GM23338 (cell line): ENCODE results near the gene RGS7. TPM values are rescaled to one million over a fixed set of nuclear protein-coding genes. Genes with fewer than 3 reads are reported as not detected.

ENCODE experiments used
- ATAC-seq: fragments of 200-7000 bp; cut with Tn5 transposase; 3 replicates; pipeline ENCODE4 v1.9.1; 2020
- DNase-seq: peaks from one replicate; pipeline ENCODE4 v3.0.0-alpha.2; 2015; ENCODE audit warnings: low spot score
- H2AFZ ChIP-seq: fragments of 200-600 bp; sonication (generic); 2 replicates; pipeline ENCODE4 v1.8.0; 2016; ENCODE audit warnings: antibody characterized with exemption, mild to moderate bottlenecking, moderate library complexity
- H3F3A ChIP-seq: fragments of 200-600 bp; sonication (generic); replicated peaks from 2 replicates; pipeline ENCODE4 v1.8.0; 2017; ENCODE audit warnings: antibody characterized with exemption, mixed run types, low read depth
- H3K27ac ChIP-seq: fragments of 200-600 bp; sonication (generic); 2 replicates; pipeline ENCODE4 v1.6.1; 2016; ENCODE audit warnings: low read depth
- H3K27me3 ChIP-seq: fragments of 200-600 bp; sonication (generic); 2 replicates; pipeline ENCODE4 v1.8.0; 2016; ENCODE audit warnings: mild to moderate bottlenecking, mixed run types, moderate library complexity; ENCODE audit not compliant: insufficient read depth
- H3K36me3 ChIP-seq: fragments of 200-600 bp; sonication (generic); 2 replicates; pipeline ENCODE4 v1.8.0; 2016; ENCODE audit warnings: mild to moderate bottlenecking; ENCODE audit not compliant: insufficient read depth
- H3K4me1 ChIP-seq: fragments of 200-600 bp; sonication (generic); 2 replicates; pipeline ENCODE4 v1.8.0; 2016; ENCODE audit warnings: mild to moderate bottlenecking, moderate library complexity; ENCODE audit not compliant: insufficient read depth
- H3K4me2 ChIP-seq: fragments of 200-600 bp; sonication (generic); 2 replicates; pipeline ENCODE4 v1.7.1; 2017; ENCODE audit warnings: mixed run types
- H3K4me3 ChIP-seq: fragments of 200-600 bp; sonication (generic); 2 replicates; pipeline ENCODE4 v1.6.1; 2016; ENCODE audit warnings: mixed run types
- H3K79me2 ChIP-seq: fragments of 200-600 bp; sonication (generic); replicated peaks from 2 replicates; pipeline ENCODE4 v1.8.0; 2017; ENCODE audit warnings: mild to moderate bottlenecking; ENCODE audit not compliant: insufficient read depth
- H3K9me2 ChIP-seq: fragments of 200-600 bp; sonication (generic); 2 replicates; pipeline ENCODE4 v1.8.0; 2017; ENCODE audit not compliant: insufficient read depth
- H4K20me1 ChIP-seq: fragments of 200-600 bp; sonication (generic); replicated peaks from 2 replicates; pipeline ENCODE4 v1.8.0; 2017; ENCODE audit warnings: mild to moderate bottlenecking; ENCODE audit not compliant: insufficient read depth
- H3K27ac Mint-ChIP-seq: 2 replicates; pipeline ENCODE4 v1.8.0; 2020; ENCODE audit warnings: inconsistent platforms, mild to moderate bottlenecking, moderate library complexity, mixed read lengths
- H3K27me3 Mint-ChIP-seq: 3 replicates; pipeline ENCODE4 v1.8.0; 2022; ENCODE audit warnings: low read depth, mild to moderate bottlenecking, moderate library complexity, mixed read lengths, inconsistent platforms; ENCODE audit not compliant: insufficient read depth, poor library complexity
- H3K36me3 Mint-ChIP-seq: 3 replicates; pipeline ENCODE4 v1.8.0; 2021; ENCODE audit warnings: low read depth, mild to moderate bottlenecking, inconsistent platforms, moderate library complexity, mixed read lengths
- H3K4me1 Mint-ChIP-seq: 3 replicates; pipeline ENCODE4 v1.8.0; 2020; ENCODE audit warnings: mild to moderate bottlenecking, inconsistent platforms, mixed read lengths
- H3K4me3 Mint-ChIP-seq: 3 replicates; pipeline ENCODE4 v1.8.0; 2021; ENCODE audit warnings: moderate library complexity, mild to moderate bottlenecking, inconsistent platforms, mixed read lengths
- H3K9me3 Mint-ChIP-seq: 3 replicates; pipeline ENCODE4 v1.8.0; 2020; ENCODE audit warnings: moderate library complexity, mild to moderate bottlenecking, inconsistent platforms, mixed read lengths
- CREB1 ChIP-seq: fragments of 250-450 bp; sonication (Bioruptor Pico); IDR thresholded peaks from 2 replicates; pipeline ENCODE4 v1.5.0; 2020; ENCODE audit warnings: low read depth, mild to moderate bottlenecking, moderate library complexity
- CTCF ChIP-seq, 2 experiments: fragments of 200-600 bp in 1 of 2; sonication (generic) in 1 of 2; conservative IDR thresholded peaks; 2 replicates each; pipeline versions ENCODE4 v1.5.1 to v1.6.1; 2016 to 2017; ENCODE audit warnings: antibody characterized with exemption in 2 of 2, low read depth in 2 of 2, mild to moderate bottlenecking in 2 of 2, moderate library complexity in 1 of 2
- EZH2phosphoT487 ChIP-seq: fragments of 200-600 bp; sonication (generic); IDR thresholded peaks from one replicate; pipeline ENCODE4 v1.8.1; 2018; ENCODE audit warnings: antibody characterized with exemption; ENCODE audit not compliant: unreplicated experiment
- JUNB ChIP-seq: IDR thresholded peaks from one replicate; pipeline ENCODE4 v1.6.1; 2016; ENCODE audit warnings: antibody characterized with exemption; ENCODE audit not compliant: unreplicated experiment
- ZNF462 ChIP-seq: fragments of 250-450 bp; sonication (Bioruptor Pico); IDR thresholded peaks from 2 replicates; pipeline ENCODE4 v1.5.0; 2020; ENCODE audit warnings: mild to moderate bottlenecking, moderate library complexity
- polyA plus RNA-seq: library from polyadenylated mRNA; unstranded; fragments of >200 nt; fragmentation: Nextera tagmentation; extraction: Ambion mirVana; gene quantifications from 2 replicates; pipeline ENCODE4 v1.2.1, GENCODE V29; 2016
- total RNA-seq: library from RNA; depleted of rRNA; stranded (reverse); fragments of >200 nt; shearing (Covaris generic); gene quantifications from 2 replicates; pipeline ENCODE4 v1.2.3, GENCODE V29; 2014

The RGS7 gene
- total and polyA plus RNA-seq, 2 experiments from 2014 or later: 2.0 to 2.2 TPM

GRCh38 chr1:240739139-240739538, 617.9 kb downstream of the RGS7 start (continued):
- TF ChIP-seq ZNF462: no peak
- TF ChIP-seq CTCF (conservative IDR thresholded peaks at IDR 0.05; ENCODE audit: low read depth in 2 of 2): no peak

GRCh38 chr1:240737766-240738265, 619.2 kb downstream of the RGS7 start:
- Histone ChIP-seq H3K36me3 (no peaks in the 10 kb centered on the region), H3K27ac (no peak overlapping the region), H2AFZ (no peak overlapping the region), H3F3A (no peaks in the 10 kb centered on the region), H3K79me2 (no peaks in the 10 kb centered on the region), H3K9me2 (no peaks in the 10 kb centered on the region), H4K20me1 (no peaks in the 10 kb centered on the region), H3K4me2 (no peak overlapping the region), H3K4me3 (no peak overlapping the region), H3K27me3 (no peaks in the 10 kb centered on the region), H3K4me1 (peaks cover 7% of the 10 kb centered on the region; the same call in 1 of the 2 replicates)
- no peak for DNase-seq
- Mint-ChIP-seq H3K9me3 (no peaks in the 10 kb centered on the region), H3K36me3 (no peaks in the 10 kb centered on the region), H3K27me3 (peaks cover 2% of the 10 kb centered on the region), H3K4me1 (peaks cover 4% of the 10 kb centered on the region; the same call in 1 of the 3 replicates), H3K4me3 (no peak overlapping the region), H3K27ac (no peak overlapping the region)
- ATAC-seq: no peak
- TF ChIP-seq CREB1 (CRISPR knock-in tag): no peak
- TF ChIP-seq ZNF462: no peak
- TF ChIP-seq JUNB: no peak
- no peak for TF ChIP-seq EZH2phosphoT487
